Neuronal stem cell (in vitro differentiated cells): ENCODE data around the gene GPD2.

ENCODE experiments used
- DNase-seq: peaks from one replicate; pipeline ENCODE4 v3.0.0-alpha.2; 2013; ENCODE audit warnings: low spot score
- H2AFZ ChIP-seq: one replicate; pipeline ENCODE4 v1.6.1; 2013; ENCODE audit warnings: mild to moderate bottlenecking, low read length, inconsistent platforms
- H2AK5ac ChIP-seq: 2 replicates; pipeline ENCODE4 v1.6.1; 2013; ENCODE audit warnings: low read depth, mild to moderate bottlenecking, inconsistent platforms, low read length, moderate library complexity, mixed read lengths
- H2BK120ac ChIP-seq: 2 replicates; pipeline ENCODE4 v1.6.1; 2013; ENCODE audit warnings: low read depth, mild to moderate bottlenecking, inconsistent platforms, low read length, moderate library complexity, mixed read lengths
- H2BK12ac ChIP-seq: one replicate; pipeline ENCODE4 v1.6.1; 2013; ENCODE audit warnings: low read length, inconsistent platforms
- H2BK15ac ChIP-seq: 2 replicates; pipeline ENCODE4 v1.6.1; 2013; ENCODE audit warnings: mild to moderate bottlenecking, low read length, inconsistent platforms, mixed read lengths
- H2BK5ac ChIP-seq: one replicate; pipeline ENCODE4 v1.6.1; 2013; ENCODE audit warnings: inconsistent platforms, mild to moderate bottlenecking, low read length, moderate library complexity
- H3K14ac ChIP-seq: one replicate; pipeline ENCODE4 v1.6.1; 2013; ENCODE audit warnings: low read length, inconsistent platforms
- H3K18ac ChIP-seq: 2 replicates; pipeline ENCODE4 v1.6.1; 2013; ENCODE audit warnings: low read length, inconsistent platforms
- H3K23ac ChIP-seq: 2 replicates; pipeline ENCODE4 v1.6.1; 2013; ENCODE audit warnings: low read depth, mild to moderate bottlenecking, mixed read lengths, low read length, inconsistent platforms; ENCODE audit not compliant: poor library complexity
- H3K27ac ChIP-seq: replicated peaks from 3 replicates; pipeline ENCODE4 v1.5.1; 2013; ENCODE audit warnings: low read length, inconsistent platforms
- H3K27me3 ChIP-seq, 3 experiments: 2 replicates each; pipeline ENCODE4 v1.6.1; 2013; ENCODE audit warnings: low read length in 3 of 3, mild to moderate bottlenecking in 2 of 3, inconsistent platforms in 1 of 3, low read depth in 1 of 3, mixed read lengths in 1 of 3, moderate library complexity in 1 of 3; ENCODE audit not compliant: control insufficient read depth in 3 of 3, insufficient read depth in 3 of 3
- H3K36me3 ChIP-seq, 2 donors: replicated peaks in 1 of 2; 2 replicates each; pipeline ENCODE4 v1.6.1; 2013; ENCODE audit warnings: low read length in 2 of 2; ENCODE audit not compliant: control insufficient read depth in 2 of 2, insufficient read depth in 2 of 2
- H3K4ac ChIP-seq: 2 replicates; pipeline ENCODE4 v1.6.1; 2013; ENCODE audit warnings: inconsistent platforms, mild to moderate bottlenecking, low read length, moderate library complexity
- H3K4me1 ChIP-seq, 2 donors: 1 replicate in 1 of 2; 2 replicates in 1 of 2; pipeline ENCODE4 v1.6.1; 2013; ENCODE audit warnings: low read length in 2 of 2, low read depth in 1 of 2; ENCODE audit not compliant: control insufficient read depth in 2 of 2, insufficient read depth in 1 of 2
- H3K4me2 ChIP-seq: one replicate; pipeline ENCODE4 v1.6.1; 2013; ENCODE audit warnings: mild to moderate bottlenecking, low read length, inconsistent platforms; ENCODE audit not compliant: insufficient read depth, poor library complexity, severe bottlenecking
- H3K4me3 ChIP-seq, 2 donors: 2 replicates each; pipeline ENCODE4 v1.5.1; 2013; ENCODE audit warnings: low read length in 2 of 2, mild to moderate bottlenecking in 2 of 2, inconsistent platforms in 1 of 2, moderate library complexity in 1 of 2
- H3K79me1 ChIP-seq: one replicate; pipeline ENCODE4 v1.6.1; 2013; ENCODE audit warnings: low read depth, mild to moderate bottlenecking, inconsistent platforms, low read length, moderate library complexity
- H3K9ac ChIP-seq: one replicate; pipeline ENCODE4 v1.6.1; 2013; ENCODE audit warnings: mild to moderate bottlenecking, low read depth, low read length, inconsistent platforms; ENCODE audit not compliant: poor library complexity
- H3K9me3 ChIP-seq, 2 donors: replicated peaks in 1 of 2; 2 replicates each; pipeline versions ENCODE3 to v1.6.1; 2013; ENCODE audit warnings: low read length in 2 of 2, mild to moderate bottlenecking in 2 of 2, inconsistent platforms in 1 of 2, low read depth in 1 of 2, mixed read lengths in 1 of 2, moderate library complexity in 1 of 2; ENCODE audit not compliant: control insufficient read depth in 2 of 2, insufficient read depth in 1 of 2
- H4K8ac ChIP-seq: one replicate; pipeline ENCODE4 v1.6.1; 2013; ENCODE audit warnings: low read depth, mild to moderate bottlenecking, inconsistent platforms, low read length, moderate library complexity
- H4K91ac ChIP-seq: one replicate; pipeline ENCODE4 v1.6.1; 2013; ENCODE audit warnings: low read length, low read depth, mild to moderate bottlenecking, inconsistent platforms; ENCODE audit not compliant: poor library complexity
- whole genome bisulfite sequencing, 2 donors: extraction: QIAGEN DNeasy Blood & Tissue Kit; methylation state at CpG; one replicate each; pipeline ENCODE4 v1.1.7; 2013; ENCODE audit warnings: missing lambda C conversion rate in 2 of 2, mixed read lengths in 1 of 2; ENCODE audit not compliant: insufficient read length in 2 of 2, insufficient replicate concordance in 1 of 2; ENCODE audit errors: extremely low coverage in 2 of 2; 5-methylcytosine and 5-hydroxymethylcytosine counted together

The GPD2 gene

GRCh38 chr2:156512451-156512850, 76.3 kb downstream of the GPD2 start:
- Histone ChIP-seq H4K91ac (no peak overlapping the region), H3K18ac (no peak overlapping the region), H3K36me3 (peaks cover 0 to 3% of the 10 kb centered on the region in 2 donors), H2BK12ac (no peak overlapping the region), H3K79me1 (no peaks in the 10 kb centered on the region), H3K4me1 (no peaks in the 10 kb centered on the region), H4K8ac (no peak overlapping the region), H3K4ac (no peak overlapping the region), H2BK5ac (no peak overlapping the region), H3K9ac (no peak overlapping the region), H3K27me3 (no peaks in the 10 kb centered on the region), H3K9me3 (no peaks in the 10 kb centered on the region), H3K4me3 (no peak overlapping the region), H3K14ac (no peak overlapping the region), H3K27ac (no peak overlapping the region), H2BK120ac (no peak overlapping the region), H3K4me2 (no peak overlapping the region), H2BK15ac (no peak overlapping the region), H3K23ac (no peak overlapping the region), H2AK5ac (no peak overlapping the region), H2AFZ (no peak overlapping the region)
- no CpG with 5 or more reads among the region's 2 CpGs for WGBS, 2 donors
- no peak for DNase-seq

- Histone ChIP-seq H2BK120ac (no peak overlapping the region), H4K8ac (no peak overlapping the region), H3K79me1 (no peaks in the 10 kb centered on the region), H3K4ac (no peak overlapping the region), H2AK5ac (no peak overlapping the region), H4K91ac (no peak overlapping the region), H3K9me3 (no peaks in the 10 kb centered on the region), H3K18ac (no peak overlapping the region), H3K27me3 (no peaks in the 10 kb centered on the region), H3K4me2 (no peak overlapping the region), H3K36me3 (peaks cover 0 to 3% of the 10 kb centered on the region in 2 donors), H2BK5ac (no peak overlapping the region), H2BK12ac (no peak overlapping the region), H2BK15ac (no peak overlapping the region), H3K23ac (no peak overlapping the region), H3K9ac (no peak overlapping the region), H3K4me3 (no peak overlapping the region), H3K14ac (no peak overlapping the region), H3K27ac (no peak overlapping the region), H3K4me1 (no peaks in the 10 kb centered on the region), H2AFZ (no peak overlapping the region)
- no CpG with 5 or more reads among the region's 2 CpGs for WGBS, 2 donors
- no peak for DNase-seq
Observed at GRCh38 chr2:156513219-156513618, 77.0 kb downstream of the GPD2 start.

GRCh38 chr2:156517419-156517818, 81.2 kb downstream of the GPD2 start:
- no peak overlapping the region for H3K4me2 ChIP-seq
- H3K27me3 ChIP-seq = no peaks in the 10 kb centered on the region
- no peak overlapping the region for H2AFZ ChIP-seq
- H3K4ac ChIP-seq = no peak overlapping the region
- H2BK12ac ChIP-seq = no peak overlapping the region
- peaks cover 2% of the 10 kb centered on the region for H3K79me1 ChIP-seq
- H4K91ac ChIP-seq = no peak overlapping the region
- no peak overlapping the region for H2BK5ac ChIP-seq
- DNase-seq = no peak
- no peak overlapping the region for H3K14ac ChIP-seq
- H4K8ac ChIP-seq = no peak overlapping the region
- H3K23ac ChIP-seq = no peak overlapping the region
- no peaks in the 10 kb centered on the region for H3K36me3 ChIP-seq
- H3K9me3 ChIP-seq = peaks cover 2 to 4% of the 10 kb centered on the region in 2 donors
- H3K27ac ChIP-seq = no peak overlapping the region
- H3K4me1 ChIP-seq = no peaks in the 10 kb centered on the region
- no peak overlapping the region for H3K18ac ChIP-seq
- H2BK120ac ChIP-seq = no peak overlapping the region
- no peak overlapping the region for H2AK5ac ChIP-seq
- no peak overlapping the region for H3K4me3 ChIP-seq
- H2BK15ac ChIP-seq = no peak overlapping the region
- H3K9ac ChIP-seq = no peak overlapping the region

GRCh38 chr2:156518138-156518537, 82.0 kb downstream of the GPD2 start:
- Histone ChIP-seq H2AK5ac (no peak overlapping the region), H3K4me2 (no peak overlapping the region), H3K23ac (no peak overlapping the region), H3K9me3 (peaks cover 2 to 4% of the 10 kb centered on the region in 2 donors), H2BK120ac (no peak overlapping the region), H3K4me1 (no peaks in the 10 kb centered on the region), H3K27me3 (no peaks in the 10 kb centered on the region), H3K9ac (no peak overlapping the region), H3K14ac (no peak overlapping the region), H3K27ac (no peak overlapping the region), H4K8ac (no peak overlapping the region), H3K36me3 (no peaks in the 10 kb centered on the region), H3K4me3 (no peak overlapping the region), H2BK12ac (no peak overlapping the region), H4K91ac (no peak overlapping the region), H3K4ac (no peak overlapping the region), H3K79me1 (peaks cover 2% of the 10 kb centered on the region), H2AFZ (no peak overlapping the region), H2BK5ac (no peak overlapping the region), H2BK15ac (no peak overlapping the region), H3K18ac (no peak overlapping the region)
- WGBS, 2 donors = no CpG with 5 or more reads among the region's 4 CpGs
- no peak for DNase-seq
